Fibroblast of lung (primary cell): Measurements from ENCODE around the gene PRKRA.

Experiments used
- CTCF ChIP-seq, 2 donors: IDR thresholded peaks in 1 of 2; conservative IDR thresholded peaks in 1 of 2; 1 replicate in 1 of 2; 2 replicates in 1 of 2; pipeline ENCODE4 v1.5.1; 2011 to 2012; ENCODE audit warnings: low read length in 2 of 2, control low read depth in 1 of 2, inconsistent platforms in 1 of 2, low read depth in 1 of 2, mild to moderate bottlenecking in 1 of 2
- EZH2 ChIP-seq: IDR thresholded peaks from 2 replicates; pipeline ENCODE4 v1.5.1; 2012; ENCODE audit warnings: low read length, control low read depth, mild to moderate bottlenecking; ENCODE audit errors: missing control alignments

GRCh38 chr2:178436662-178437061, 14.3 kb downstream of the PRKRA start:
- TF ChIP-seq CTCF (conservative IDR thresholded peaks at IDR 0.05 in 1 of 2, IDR thresholded peaks at IDR 0.05 in 1 of 2; ENCODE audit: low read depth in 1 of 2, low read length in 2 of 2): no peak
- no peak for TF ChIP-seq EZH2
